Adrenal gland (tissue), 5 donors: ENCODE measurements around the gene TMEM184A.

Source experiments
- POLR2A ChIP-seq, 2 donors: fragments of 450-650 bp; IDR thresholded peaks; one replicate each; pipeline ENCODE4 v1.6.1; 2017; ENCODE audit warnings: antibody characterized with exemption in 2 of 2, mild to moderate bottlenecking in 2 of 2, moderate library complexity in 1 of 2
- TF ChIP-seq, protein P1 (sequence below), 6 experiments: fragments of 450-650 bp in 4 of 6; fragments of 200-600 bp in 2 of 6; sonication (generic) in 1 of 6; IDR thresholded peaks; 1 replicate in 5 of 6; 2 replicates in 1 of 6; pipeline versions ENCODE4 v1.5.1 to v1.8.0; 2016 to 2021; ENCODE audit warnings: antibody characterized with exemption in 6 of 6, mild to moderate bottlenecking in 2 of 6, moderate library complexity in 1 of 6
- donor health status: DM: no; HTN: no; CAD: no.

DNA sequence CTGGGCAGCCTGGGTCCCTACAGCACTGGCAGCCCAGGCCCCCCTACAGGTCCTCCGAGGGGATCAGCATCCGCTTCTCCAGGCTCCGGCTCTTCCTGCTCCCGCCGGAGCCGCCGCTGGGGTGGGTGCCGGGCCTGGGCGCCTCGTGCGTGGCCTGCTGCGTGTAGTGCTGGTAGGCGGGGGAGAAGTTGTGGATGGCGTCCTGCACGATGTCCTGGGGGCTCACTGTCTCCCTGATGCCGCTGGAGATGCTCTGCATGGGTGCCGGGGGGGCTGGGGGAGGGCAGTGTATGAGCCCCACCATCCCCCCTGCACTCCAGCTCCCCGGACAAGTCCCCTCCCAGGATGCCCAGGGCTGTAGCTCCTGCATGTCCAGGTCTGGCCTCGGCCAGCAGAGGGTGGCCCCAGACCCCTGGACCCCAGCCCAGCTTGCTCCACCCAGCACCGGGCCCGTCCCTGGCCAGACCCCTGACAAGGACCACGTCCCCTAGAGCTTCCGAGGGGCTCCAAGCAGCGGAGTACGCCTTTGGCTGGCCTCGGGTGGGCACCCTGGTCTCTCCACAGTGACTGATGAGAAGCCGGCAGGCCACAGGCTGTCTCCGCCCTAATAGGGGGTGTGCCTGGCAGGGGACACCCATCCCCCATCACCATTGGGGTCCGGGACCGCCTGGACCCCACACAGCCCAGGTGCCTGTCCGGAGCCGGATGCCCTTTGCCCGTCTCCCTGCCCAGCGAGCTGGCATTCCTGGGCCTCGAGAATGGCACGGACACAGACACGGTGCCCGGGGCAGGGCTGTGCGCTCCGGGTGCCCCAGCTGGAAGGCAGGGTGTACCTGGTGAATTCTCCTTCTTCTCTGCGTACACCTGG, 8.9 kb downstream of the TMEM184A start:
- TF ChIP-seq, protein P1, sequence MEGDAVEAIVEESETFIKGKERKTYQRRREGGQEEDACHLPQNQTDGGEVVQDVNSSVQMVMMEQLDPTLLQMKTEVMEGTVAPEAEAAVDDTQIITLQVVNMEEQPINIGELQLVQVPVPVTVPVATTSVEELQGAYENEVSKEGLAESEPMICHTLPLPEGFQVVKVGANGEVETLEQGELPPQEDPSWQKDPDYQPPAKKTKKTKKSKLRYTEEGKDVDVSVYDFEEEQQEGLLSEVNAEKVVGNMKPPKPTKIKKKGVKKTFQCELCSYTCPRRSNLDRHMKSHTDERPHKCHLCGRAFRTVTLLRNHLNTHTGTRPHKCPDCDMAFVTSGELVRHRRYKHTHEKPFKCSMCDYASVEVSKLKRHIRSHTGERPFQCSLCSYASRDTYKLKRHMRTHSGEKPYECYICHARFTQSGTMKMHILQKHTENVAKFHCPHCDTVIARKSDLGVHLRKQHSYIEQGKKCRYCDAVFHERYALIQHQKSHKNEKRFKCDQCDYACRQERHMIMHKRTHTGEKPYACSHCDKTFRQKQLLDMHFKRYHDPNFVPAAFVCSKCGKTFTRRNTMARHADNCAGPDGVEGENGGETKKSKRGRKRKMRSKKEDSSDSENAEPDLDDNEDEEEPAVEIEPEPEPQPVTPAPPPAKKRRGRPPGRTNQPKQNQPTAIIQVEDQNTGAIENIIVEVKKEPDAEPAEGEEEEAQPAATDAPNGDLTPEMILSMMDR (IDR thresholded peaks at IDR 0.05) = no peak
- TF ChIP-seq POLR2A (IDR thresholded peaks at IDR 0.05) = no peak
